ENCODE results near the gene CD1C.
"Not testable (repeated sequence)": the region's sequence is repeated elsewhere in the genome, so short reads cannot be mapped to it uniquely, and the experiment has no call there.

CD1C gene

GRCh38 chr1:158289811-158290210, at the start of gene CD1C:
CD1C (plus strand) TSS chr1:158289923; CDS start chr1:158290065, 142 bp downstream.
- no peak for DNase-seq (ENCODE audit: low read depth, low spot score)

- no peak for DNase-seq (ENCODE audit: low read depth, low spot score)
Measured at GRCh38 chr1:158246650-158247049, 43.1 kb upstream of the CD1C start.

GRCh38 chr1:158248118-158248517, 41.6 kb upstream of the CD1C start:
- no peak for DNase-seq (ENCODE audit: low read depth, low spot score)

GRCh38 chr1:158248771-158249170, 41.0 kb upstream of the CD1C start:
- no peak for DNase-seq (ENCODE audit: low read depth, low spot score)

- no peak for DNase-seq (ENCODE audit: low read depth, low spot score)
Measured at GRCh38 chr1:158249646-158250045, 40.1 kb upstream of the CD1C start.

GRCh38 chr1:158251163-158251562, 38.6 kb upstream of the CD1C start:
- DNase-seq (ENCODE audit: low read depth, low spot score) = no peak

- DNase-seq (ENCODE audit: low read depth, low spot score) = no peak
Measured at GRCh38 chr1:158255656-158256055, 34.1 kb upstream of the CD1C start.

GRCh38 chr1:158256747-158257146, 33.0 kb upstream of the CD1C start:
- not testable (repeated sequence) for DNase-seq (ENCODE audit: low read depth, low spot score)

- no peak for DNase-seq (ENCODE audit: low read depth, low spot score)
Measured at GRCh38 chr1:158257888-158258287, 31.8 kb upstream of the CD1C start.

- DNase-seq (ENCODE audit: low read depth, low spot score) = no peak
Measured at GRCh38 chr1:158259117-158259516, 30.6 kb upstream of the CD1C start.

GRCh38 chr1:158272681-158273080, 17.0 kb upstream of the CD1C start:
- no peak for DNase-seq (ENCODE audit: low read depth, low spot score)

GRCh38 chr1:158274797-158275196, 14.9 kb upstream of the CD1C start:
- no peak for DNase-seq (ENCODE audit: low read depth, low spot score)

GRCh38 chr1:158282421-158282820, 7.3 kb upstream of the CD1C start:
- not testable (repeated sequence) for DNase-seq (ENCODE audit: low read depth, low spot score)

- DNase-seq (ENCODE audit: low read depth, low spot score) = no peak
Measured at GRCh38 chr1:158283965-158284364, 5.8 kb upstream of the CD1C start.

- no peak for DNase-seq (ENCODE audit: low read depth, low spot score)
Measured at GRCh38 chr1:158285756-158286241, 3.9 kb upstream of the CD1C start.

GRCh38 chr1:158286487-158286886, 3.2 kb upstream of the CD1C start:
- no peak for DNase-seq (ENCODE audit: low read depth, low spot score)

- DNase-seq (ENCODE audit: low read depth, low spot score) = no peak
Measured at GRCh38 chr1:158286941-158287346, 2.8 kb upstream of the CD1C start.

GRCh38 chr1:158290321-158290844, 660 bp downstream of the CD1C start:
- no peak for DNase-seq (ENCODE audit: low read depth, low spot score)

- no peak for DNase-seq (ENCODE audit: low read depth, low spot score)
Measured at GRCh38 chr1:158295791-158296190, 6.1 kb downstream of the CD1C start.

- DNase-seq (ENCODE audit: low read depth, low spot score) = no peak
Measured at GRCh38 chr1:158310623-158311022, 20.9 kb downstream of the CD1C start.

- DNase-seq (ENCODE audit: low read depth, low spot score) = no peak
Measured at GRCh38 chr1:158311066-158311465, 21.3 kb downstream of the CD1C start.

- DNase-seq (ENCODE audit: low read depth, low spot score) = no peak
Measured at GRCh38 chr1:158323866-158324265, 34.1 kb downstream of the CD1C start.

GRCh38 chr1:158324395-158324794, 34.7 kb downstream of the CD1C start:
- no peak for DNase-seq (ENCODE audit: low read depth, low spot score)

- no peak for DNase-seq (ENCODE audit: low read depth, low spot score)
Measured at GRCh38 chr1:158327481-158327880, 37.8 kb downstream of the CD1C start.

All from activated CD4-positive, CD25-positive, alpha-beta regulatory T cell treated with anti-CD3 and anti-CD28 coated beads, Interleukin-2, amount 50 U/mL, for 16 hours (primary cell).